Right lobe of liver (tissue), 4 donors: Measurements from ENCODE around the gene KCNH5.

Experiments
- CTCF ChIP-seq, 4 donors: fragments of 200-600 bp in 3 of 4; fragments of 450-650 bp in 1 of 4; IDR thresholded peaks; one replicate each; pipeline versions ENCODE4 v1.5.1 to v1.8.0; 2016 to 2022; ENCODE audit warnings: antibody characterized with exemption in 4 of 4, mild to moderate bottlenecking in 2 of 4
- POLR2A ChIP-seq: fragments of 450-650 bp; IDR thresholded peaks from one replicate; pipeline ENCODE4 v1.6.1; 2017; ENCODE audit warnings: antibody characterized with exemption, mild to moderate bottlenecking
- donor health status: DM: no; HTN: no; CAD: no.
- donor health status: DM: no; HTN: no; CAD: no.
- donor health status: DM: no; HTN: yes; CAD: no.

- TF ChIP-seq CTCF (IDR thresholded peaks at IDR 0.05) (no peak), POLR2A (no peak)
These were observed 33.6 kb downstream of the KCNH5 start for GRCh38 chr14:63011623-63012022.
